ENCODE results near the gene DLGAP4. TPM values are rescaled to one million over a fixed set of nuclear protein-coding genes. Genes with fewer than 3 reads are reported as not detected.

Gene DLGAP4
- total RNA-seq, 4 donors from 2014 or later = 38.6 to 193 (median 80.5) TPM

DNA sequence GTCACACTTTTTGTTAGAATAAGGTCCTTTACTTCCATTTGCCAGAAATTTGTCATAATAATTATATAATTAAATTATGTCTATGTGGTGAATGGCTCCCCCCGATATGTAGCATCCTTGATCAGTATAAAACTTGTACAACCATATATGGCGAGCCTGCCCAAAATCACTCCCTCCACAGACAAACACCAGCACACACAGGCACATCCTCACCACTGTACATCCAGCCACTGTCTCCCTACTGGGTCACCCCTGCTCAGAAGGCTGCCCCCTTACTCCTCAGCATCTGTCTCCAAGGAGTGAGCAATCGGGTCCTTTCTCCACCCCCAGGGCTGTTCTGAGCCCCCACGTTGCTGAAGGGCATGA, 148.2 kb downstream of the DLGAP4 start:
- intact Hi-C loops (cut with DNase I; ENCODE audit: low total_unique reads) = no loop called here
- Histone ChIP-seq H3K27me3 (no peaks in the 10 kb centered on the region), H3K27ac (no peak overlapping the region), H3K36me3 (no peaks in the 10 kb centered on the region), H3K4me1 (no peaks in the 10 kb centered on the region), H3K9me3 (no peaks in the 10 kb centered on the region), H3K4me3 (no peak overlapping the region)
- no peak for DNase-seq
- TF ChIP-seq, protein P1, sequence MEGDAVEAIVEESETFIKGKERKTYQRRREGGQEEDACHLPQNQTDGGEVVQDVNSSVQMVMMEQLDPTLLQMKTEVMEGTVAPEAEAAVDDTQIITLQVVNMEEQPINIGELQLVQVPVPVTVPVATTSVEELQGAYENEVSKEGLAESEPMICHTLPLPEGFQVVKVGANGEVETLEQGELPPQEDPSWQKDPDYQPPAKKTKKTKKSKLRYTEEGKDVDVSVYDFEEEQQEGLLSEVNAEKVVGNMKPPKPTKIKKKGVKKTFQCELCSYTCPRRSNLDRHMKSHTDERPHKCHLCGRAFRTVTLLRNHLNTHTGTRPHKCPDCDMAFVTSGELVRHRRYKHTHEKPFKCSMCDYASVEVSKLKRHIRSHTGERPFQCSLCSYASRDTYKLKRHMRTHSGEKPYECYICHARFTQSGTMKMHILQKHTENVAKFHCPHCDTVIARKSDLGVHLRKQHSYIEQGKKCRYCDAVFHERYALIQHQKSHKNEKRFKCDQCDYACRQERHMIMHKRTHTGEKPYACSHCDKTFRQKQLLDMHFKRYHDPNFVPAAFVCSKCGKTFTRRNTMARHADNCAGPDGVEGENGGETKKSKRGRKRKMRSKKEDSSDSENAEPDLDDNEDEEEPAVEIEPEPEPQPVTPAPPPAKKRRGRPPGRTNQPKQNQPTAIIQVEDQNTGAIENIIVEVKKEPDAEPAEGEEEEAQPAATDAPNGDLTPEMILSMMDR (IDR thresholded peaks at IDR 0.05) = no peak
- TF ChIP-seq POLR2A (IDR thresholded peaks at IDR 0.05) = no peak

DNA sequence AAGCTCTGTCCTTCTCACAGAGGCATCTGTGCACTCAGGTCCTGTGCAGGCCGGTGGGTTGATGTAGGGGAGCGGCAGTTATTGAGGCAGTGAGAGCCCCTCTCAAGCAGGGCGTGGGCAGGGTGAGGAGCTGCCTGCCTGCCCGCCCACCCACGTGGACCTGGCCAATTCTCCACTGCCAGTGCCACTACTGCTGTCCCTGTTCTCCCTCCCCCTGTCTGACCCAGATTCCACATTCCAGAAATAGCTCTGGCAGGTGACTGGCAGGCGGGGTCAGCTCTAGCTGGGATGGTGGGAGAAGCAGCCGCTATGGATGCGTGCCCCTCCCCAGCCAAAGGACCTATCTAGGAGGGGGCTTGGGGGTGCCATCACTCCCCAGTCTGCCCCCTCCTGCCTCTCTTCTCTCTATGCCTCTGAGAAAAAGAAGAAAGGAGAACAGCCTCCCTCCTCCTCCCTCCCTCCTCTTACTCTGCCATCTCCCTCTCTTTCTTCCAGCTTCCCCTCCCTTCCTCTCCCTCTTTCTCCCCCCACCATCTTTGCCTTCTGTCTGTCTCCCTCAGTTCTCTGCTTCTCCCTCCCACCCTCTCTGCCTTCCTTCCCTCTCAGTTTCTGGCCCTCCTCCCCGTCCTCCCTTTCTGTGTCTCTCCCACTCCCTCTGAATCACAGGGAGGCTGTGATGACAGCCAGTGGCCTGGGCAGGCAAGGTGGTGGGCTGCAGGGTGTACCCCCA, 148.7 kb downstream of the DLGAP4 start:
- intact Hi-C loops (cut with DNase I; ENCODE audit: low total_unique reads) = no loop called here
- no peak overlapping the region for H3K27ac ChIP-seq
- DNase-seq = no peak
- no peaks in the 10 kb centered on the region for H3K36me3 ChIP-seq
- H3K27me3 ChIP-seq = no peaks in the 10 kb centered on the region
- TF ChIP-seq POLR2A (IDR thresholded peaks at IDR 0.05) = no peak
- TF ChIP-seq, protein P1 (IDR thresholded peaks at IDR 0.05) = no peak
- H3K9me3 ChIP-seq = no peaks in the 10 kb centered on the region
- no peak overlapping the region for H3K4me3 ChIP-seq
- H3K4me1 ChIP-seq = no peaks in the 10 kb centered on the region

DNA sequence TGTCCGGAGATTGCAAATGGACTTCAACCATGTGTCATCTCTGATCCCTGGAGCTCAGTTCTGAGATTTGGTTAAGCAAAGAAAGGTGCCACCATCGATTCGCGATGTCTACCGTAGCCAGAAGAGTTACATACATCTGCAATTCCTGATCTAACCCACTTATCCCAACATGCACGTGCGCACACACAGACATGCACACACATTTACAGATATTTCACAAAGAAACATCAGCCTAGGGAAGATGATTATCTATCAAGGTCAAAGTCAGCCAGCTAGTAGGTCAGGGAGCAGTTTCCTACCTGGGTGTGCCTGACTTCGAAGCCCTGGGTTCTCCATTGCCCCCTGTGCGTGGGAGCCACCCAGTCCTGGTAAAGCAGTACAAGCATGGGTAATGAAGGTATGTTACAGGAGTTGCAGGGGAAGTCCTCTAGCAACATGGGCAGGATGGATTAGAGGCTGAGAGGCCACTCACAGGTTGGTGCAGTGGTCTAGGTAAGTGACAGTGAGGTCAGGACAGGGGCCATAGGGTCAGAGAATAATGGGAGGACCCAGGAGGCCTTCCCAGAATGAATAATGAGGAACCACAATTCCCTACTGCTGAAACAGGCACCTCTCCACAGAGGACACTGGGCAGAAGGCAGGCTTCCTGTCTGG, 150.0 kb downstream of the DLGAP4 start:
- Histone ChIP-seq H3K27ac (no peak overlapping the region), H3K4me1 (no peaks in the 10 kb centered on the region), H3K27me3 (no peaks in the 10 kb centered on the region), H3K4me3 (no peak overlapping the region), H3K36me3 (no peaks in the 10 kb centered on the region), H3K9me3 (no peaks in the 10 kb centered on the region)
- TF ChIP-seq, protein P1 (IDR thresholded peaks at IDR 0.05) = no peak
- TF ChIP-seq POLR2A (IDR thresholded peaks at IDR 0.05) = no peak
- DNase-seq = no peak
- intact Hi-C loops (cut with DNase I; ENCODE audit: low total_unique reads) = no loop called here

DNA sequence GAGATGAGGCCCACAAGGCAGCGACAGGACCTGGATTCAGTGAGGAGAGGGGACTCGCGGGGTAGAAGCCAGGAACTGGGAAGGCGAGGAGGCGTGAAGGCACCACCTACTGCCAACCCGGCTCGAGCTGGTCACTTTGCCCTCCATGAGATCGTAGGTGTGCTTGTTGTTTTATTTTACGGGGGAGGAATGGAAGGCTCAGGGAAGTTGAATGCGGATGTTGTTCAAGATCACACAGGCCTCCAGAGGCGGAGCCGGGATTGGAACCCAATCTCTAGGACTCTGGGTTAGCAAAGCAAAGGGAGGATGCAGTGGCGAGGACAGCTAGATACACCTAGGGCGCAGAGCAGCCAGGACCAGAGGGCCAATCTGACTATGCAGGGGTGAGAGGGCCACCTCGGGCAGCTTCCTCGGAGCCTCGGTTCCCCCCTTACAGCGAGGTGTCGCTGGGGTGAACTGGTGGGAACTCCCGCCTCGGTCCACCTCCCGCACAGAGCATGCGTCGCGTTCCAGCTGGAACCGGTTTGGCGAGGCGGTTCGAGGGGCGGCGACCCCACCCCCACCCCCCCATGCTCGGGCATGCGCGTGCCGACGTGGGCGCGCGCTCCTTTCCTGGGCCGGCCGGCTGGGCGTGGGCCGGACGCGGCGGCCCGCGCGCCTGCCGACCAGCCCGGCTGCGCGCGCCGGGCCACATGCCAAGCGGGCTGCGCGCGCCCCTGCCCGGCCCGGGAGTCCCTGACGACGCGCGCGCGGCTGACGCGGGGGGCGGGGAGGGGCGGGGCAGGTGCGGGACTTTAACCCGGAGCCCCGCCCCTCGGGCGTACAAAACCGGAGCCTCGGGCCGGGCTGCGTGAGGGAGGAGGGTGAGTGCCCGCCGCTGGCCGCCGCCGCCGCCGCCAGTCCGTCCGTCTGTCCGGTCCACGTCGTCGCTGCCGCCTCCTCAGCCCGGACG, 154.8 kb downstream of the DLGAP4 start:
- Histone ChIP-seq H3K36me3 (no peaks in the 10 kb centered on the region), H3K9me3 (no peaks in the 10 kb centered on the region), H3K4me3 (peak overlapping the region; percentile 88 to 98), H3K27ac (peak overlapping the region; percentile 93 to 94), H3K27me3 (no peaks in the 10 kb centered on the region), H3K4me1 (peaks cover 4 to 5% of the 10 kb centered on the region in 2 donors)
- intact Hi-C loops (cut with DNase I; ENCODE audit: low total_unique reads) = no loop called here
- peak; percentile 99 for TF ChIP-seq POLR2A (IDR thresholded peaks at IDR 0.05)
- TF ChIP-seq, protein P1 (IDR thresholded peaks at IDR 0.05) = peak in 3 of 4 experiments; percentile 6 to 39 (median 10)
- peak; percentile 91 to 94 for DNase-seq
